Measurements from ENCODE around the gene IRF2BPL.

- TF ChIP-seq POLR2AphosphoS5 (IDR thresholded peaks at IDR 0.05; ENCODE audit: low read depth, low read length) (no peak), POLR2A (IDR thresholded peaks at IDR 0.05; ENCODE audit: low read depth, low read length) (no peak)
These were observed 9.5 kb upstream of the IRF2BPL start for GRCh38 chr14:77037938-77038568.
